GM18951 (cell line): ENCODE results near the gene ATXN7L1.

Source experiments
- POLR2A ChIP-seq: IDR thresholded peaks from 4 replicates; pipeline ENCODE4 v1.6.1; 2011; ENCODE audit warnings: mild to moderate bottlenecking; ENCODE audit not compliant: insufficient read length, insufficient read depth; ENCODE audit errors: extremely low read depth
- in situ Hi-C: fragments of 300-500 bp; cut with MboI; formaldehyde crosslinking; loops from one replicate; pipeline ENCODE4 v1.12.0; 2022; ENCODE audit warnings: low sequenced_read_pairs, mixed read lengths, inconsistent platforms; ENCODE audit not compliant: unreplicated experiment

Gene ATXN7L1

GRCh38 chr7:105805447-105806019 is 70.9 kb downstream of the ATXN7L1 start:
- TF ChIP-seq POLR2A, result no peak
- in situ Hi-C loops, result no loop called here

DNA sequence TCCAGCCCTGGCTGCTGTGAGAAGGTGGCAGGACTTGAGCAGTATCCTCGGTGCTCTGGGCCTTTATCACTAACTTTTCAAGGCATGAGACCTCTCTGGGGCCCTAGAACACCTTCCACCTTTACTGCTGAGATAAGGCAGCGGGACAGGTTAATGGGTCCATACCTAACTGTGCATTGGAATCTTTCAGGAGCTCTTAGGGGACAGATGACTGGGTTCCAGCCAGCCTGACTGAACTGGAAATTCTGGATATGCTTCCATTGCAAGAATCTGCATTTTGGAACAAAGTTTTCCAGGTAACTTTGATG is 73.0 kb downstream of the ATXN7L1 start:
- no peak for TF ChIP-seq POLR2A
- in situ Hi-C loops, result no loop called here

DNA sequence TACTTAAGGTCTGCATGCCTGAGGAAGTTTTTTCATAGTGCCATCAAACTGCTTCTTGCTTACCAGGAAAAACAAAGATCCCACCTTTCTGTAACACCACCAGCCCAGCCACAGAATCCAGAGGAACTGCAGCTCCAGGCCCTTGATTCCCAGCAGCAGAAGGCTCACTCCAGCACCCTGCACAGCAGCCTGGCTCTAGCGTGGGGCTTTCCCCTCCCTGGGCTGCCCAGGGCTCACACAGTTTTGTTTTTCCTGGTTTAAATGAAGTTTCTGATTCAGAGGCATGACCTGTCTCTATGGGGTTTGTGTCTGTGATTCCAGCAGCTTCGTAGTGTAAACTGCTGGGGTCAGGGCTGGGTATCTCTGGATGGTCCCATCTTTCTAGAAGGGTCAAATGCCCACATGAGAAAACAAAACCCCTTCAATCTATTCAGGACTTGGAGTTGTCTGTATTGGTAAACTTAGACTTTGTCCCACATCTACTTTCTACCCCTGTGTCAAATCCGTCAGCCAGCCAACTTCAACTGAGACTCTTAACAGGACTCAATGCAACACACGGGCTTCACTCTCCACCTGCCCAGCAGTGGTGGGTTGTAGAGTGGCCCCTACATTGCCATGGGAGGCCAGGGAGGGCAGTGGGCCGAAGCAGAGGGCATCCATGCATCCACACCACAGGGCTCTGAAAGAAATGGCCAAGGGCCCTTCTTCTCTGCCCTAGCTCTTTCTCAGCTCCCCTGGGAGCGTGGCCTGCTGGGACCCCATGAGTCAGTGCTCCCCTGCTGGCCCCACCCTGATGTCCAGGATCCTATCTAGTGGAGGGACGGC is 73.6 kb downstream of the ATXN7L1 start:
- no peak for TF ChIP-seq POLR2A

GRCh38 chr7:105800849-105801534 is 75.4 kb downstream of the ATXN7L1 start:
- in situ Hi-C loops, result no loop called here
- no peak for TF ChIP-seq POLR2A

More for the DNA sequence above, 73.6 kb downstream of the ATXN7L1 start:
- in situ Hi-C loops, result no loop called here

GRCh38 chr7:105800442-105800841 is 76.0 kb downstream of the ATXN7L1 start:
- in situ Hi-C loops, result no loop called here
- no peak for TF ChIP-seq POLR2A

GRCh38 chr7:105799677-105800076 is 76.7 kb downstream of the ATXN7L1 start:
- TF ChIP-seq POLR2A, result no peak
- in situ Hi-C loops, result no loop called here

GRCh38 chr7:105799006-105799405 is 77.4 kb downstream of the ATXN7L1 start:
- in situ Hi-C loops, result no loop called here
- no peak for TF ChIP-seq POLR2A

GRCh38 chr7:105797652-105798051 is 78.7 kb downstream of the ATXN7L1 start:
- TF ChIP-seq POLR2A, result no peak
- in situ Hi-C loops, result no loop called here

- in situ Hi-C loops, result no loop called here
- TF ChIP-seq POLR2A, result no peak
Measured at GRCh38 chr7:105796365-105796764, 80.0 kb downstream of the ATXN7L1 start.

- TF ChIP-seq POLR2A, result no peak
- in situ Hi-C loops, result no loop called here
Measured at GRCh38 chr7:105794741-105795729, 81.4 kb downstream of the ATXN7L1 start.

DNA sequence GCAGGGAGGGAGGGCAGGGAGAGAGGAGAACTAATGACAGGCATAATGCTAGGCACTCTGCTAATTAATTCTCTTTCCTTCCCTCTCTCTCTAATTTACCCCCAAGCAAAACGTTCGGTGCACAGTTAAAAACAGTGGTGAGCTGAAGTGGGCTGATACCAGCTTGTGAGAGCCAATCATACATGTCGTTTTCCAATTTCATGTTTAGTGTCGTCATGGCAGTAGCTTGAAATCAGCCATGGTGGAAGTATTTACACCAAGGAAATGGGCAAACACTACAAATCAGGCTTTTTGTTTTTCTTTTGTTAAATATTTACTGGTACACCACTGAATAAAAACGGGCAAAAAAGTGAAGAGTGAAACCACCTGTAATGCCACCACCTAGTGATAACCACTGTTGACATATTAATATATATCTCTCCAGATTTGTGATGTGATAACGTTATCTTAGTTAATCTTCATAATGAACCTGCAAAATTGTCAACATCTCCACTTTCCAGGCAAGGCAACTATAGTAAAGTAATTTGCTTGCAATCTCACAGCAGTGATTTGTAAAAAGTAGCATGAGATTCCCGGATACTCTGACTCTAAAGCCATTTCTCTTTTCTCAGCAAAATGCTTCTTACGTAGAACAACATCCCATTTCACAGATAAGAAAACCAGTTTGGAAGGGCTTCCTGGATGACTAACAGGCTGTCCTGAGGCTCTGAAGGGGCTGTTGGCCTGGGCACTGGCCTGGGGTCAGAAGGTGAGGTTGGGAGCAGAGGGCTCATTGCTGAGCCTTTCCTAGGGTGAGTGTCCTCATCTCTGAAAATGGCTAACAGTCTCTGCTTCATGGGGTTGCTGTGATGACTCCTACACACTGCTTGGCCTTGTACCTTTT is 83.7 kb downstream of the ATXN7L1 start:
- in situ Hi-C loops, result no loop called here
- TF ChIP-seq POLR2A, result no peak

DNA sequence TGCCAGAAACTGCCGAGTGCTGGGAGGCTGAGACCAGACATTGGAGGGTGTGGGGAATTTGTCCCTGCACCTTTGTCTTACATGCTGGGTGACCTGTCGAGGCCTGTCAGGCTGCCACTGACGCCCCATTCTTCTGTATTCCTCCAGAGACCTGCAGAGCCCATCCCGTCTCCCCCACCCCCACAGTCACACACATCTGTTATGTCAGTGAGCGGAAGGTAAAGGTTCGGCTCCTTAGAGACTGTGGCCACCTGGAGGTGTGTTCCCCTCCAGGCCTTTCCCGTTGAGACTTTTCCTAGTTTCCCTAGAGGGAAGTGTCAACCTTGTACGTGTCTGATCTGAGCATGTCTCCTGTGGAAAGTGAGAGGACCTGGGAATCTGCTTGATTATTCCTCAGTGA is 84.5 kb downstream of the ATXN7L1 start:
- TF ChIP-seq POLR2A, result no peak
- in situ Hi-C loops, result no loop called here
